ENCODE results near the gene POU2F3.

The POU2F3 gene

GRCh38 chr11:120337355-120338106 is 97.6 kb downstream of the POU2F3 start:
- no peak for DNase-seq (ENCODE audit: low read depth in 2 of 3, low spot score in 2 of 3)

- no peak for DNase-seq (ENCODE audit: low read depth in 2 of 3, low spot score in 2 of 3)
These were observed 98.4 kb downstream of the POU2F3 start for GRCh38 chr11:120338107-120338933.

GRCh38 chr11:120339394-120339890 is 99.5 kb downstream of the POU2F3 start:
- DNase-seq (ENCODE audit: low read depth in 2 of 3, low spot score in 2 of 3): no peak

- no peak for DNase-seq (ENCODE audit: low read depth in 2 of 3, low spot score in 2 of 3)
These were observed 100.6 kb downstream of the POU2F3 start for GRCh38 chr11:120340529-120340928.

- DNase-seq (ENCODE audit: low read depth in 2 of 3, low spot score in 2 of 3): no peak
These were observed 102.3 kb downstream of the POU2F3 start for GRCh38 chr11:120342226-120342625.

- no peak for DNase-seq (ENCODE audit: low read depth in 2 of 3, low spot score in 2 of 3)
These were observed 102.7 kb downstream of the POU2F3 start for GRCh38 chr11:120342678-120343077.

GRCh38 chr11:120343429-120343828 is 103.5 kb downstream of the POU2F3 start:
- no peak for DNase-seq (ENCODE audit: low read depth in 2 of 3, low spot score in 2 of 3)

- DNase-seq (ENCODE audit: low read depth in 2 of 3, low spot score in 2 of 3): no peak
These were observed 104.5 kb downstream of the POU2F3 start for GRCh38 chr11:120344302-120345004.

- no peak for DNase-seq (ENCODE audit: low read depth in 2 of 3, low spot score in 2 of 3)
These were observed 106.3 kb downstream of the POU2F3 start for GRCh38 chr11:120346233-120346632.

GRCh38 chr11:120350637-120351036 is 110.7 kb downstream of the POU2F3 start:
- no peak for DNase-seq (ENCODE audit: low read depth in 2 of 3, low spot score in 2 of 3)

- DNase-seq (ENCODE audit: low read depth in 2 of 3, low spot score in 2 of 3): no peak
These were observed 112.5 kb downstream of the POU2F3 start for GRCh38 chr11:120352405-120352804.

- no peak for DNase-seq (ENCODE audit: low read depth in 2 of 3, low spot score in 2 of 3)
These were observed 114.1 kb downstream of the POU2F3 start for GRCh38 chr11:120354068-120354467.

- no peak for DNase-seq (ENCODE audit: low read depth in 2 of 3, low spot score in 2 of 3)
These were observed 114.8 kb downstream of the POU2F3 start for GRCh38 chr11:120354779-120355178.

- DNase-seq (ENCODE audit: low read depth in 2 of 3, low spot score in 2 of 3): no peak
These were observed 117.7 kb downstream of the POU2F3 start for GRCh38 chr11:120357620-120358019.

GRCh38 chr11:120358729-120359128 is 118.8 kb downstream of the POU2F3 start:
- DNase-seq (ENCODE audit: low read depth in 2 of 3, low spot score in 2 of 3): no peak

GRCh38 chr11:120363436-120363835 is 123.5 kb downstream of the POU2F3 start:
- no peak for DNase-seq (ENCODE audit: low read depth in 2 of 3, low spot score in 2 of 3)

- no peak for DNase-seq (ENCODE audit: low read depth in 2 of 3, low spot score in 2 of 3)
These were observed 125.6 kb downstream of the POU2F3 start for GRCh38 chr11:120365512-120365911.

Data from activated CD8-positive, alpha-beta memory T cell treated with anti-CD3 and anti-CD28 coated beads for 48 hours (primary cell).